Measurements from ENCODE around the gene PYGO2.
A peak's percentile ranks its signal among the peaks of the same experiment; 100 is the strongest.
"Not testable (repeated sequence)": the region's sequence is repeated elsewhere in the genome, so short reads cannot be mapped to it uniquely, and the experiment has no call there.

Gene PYGO2

DNA sequence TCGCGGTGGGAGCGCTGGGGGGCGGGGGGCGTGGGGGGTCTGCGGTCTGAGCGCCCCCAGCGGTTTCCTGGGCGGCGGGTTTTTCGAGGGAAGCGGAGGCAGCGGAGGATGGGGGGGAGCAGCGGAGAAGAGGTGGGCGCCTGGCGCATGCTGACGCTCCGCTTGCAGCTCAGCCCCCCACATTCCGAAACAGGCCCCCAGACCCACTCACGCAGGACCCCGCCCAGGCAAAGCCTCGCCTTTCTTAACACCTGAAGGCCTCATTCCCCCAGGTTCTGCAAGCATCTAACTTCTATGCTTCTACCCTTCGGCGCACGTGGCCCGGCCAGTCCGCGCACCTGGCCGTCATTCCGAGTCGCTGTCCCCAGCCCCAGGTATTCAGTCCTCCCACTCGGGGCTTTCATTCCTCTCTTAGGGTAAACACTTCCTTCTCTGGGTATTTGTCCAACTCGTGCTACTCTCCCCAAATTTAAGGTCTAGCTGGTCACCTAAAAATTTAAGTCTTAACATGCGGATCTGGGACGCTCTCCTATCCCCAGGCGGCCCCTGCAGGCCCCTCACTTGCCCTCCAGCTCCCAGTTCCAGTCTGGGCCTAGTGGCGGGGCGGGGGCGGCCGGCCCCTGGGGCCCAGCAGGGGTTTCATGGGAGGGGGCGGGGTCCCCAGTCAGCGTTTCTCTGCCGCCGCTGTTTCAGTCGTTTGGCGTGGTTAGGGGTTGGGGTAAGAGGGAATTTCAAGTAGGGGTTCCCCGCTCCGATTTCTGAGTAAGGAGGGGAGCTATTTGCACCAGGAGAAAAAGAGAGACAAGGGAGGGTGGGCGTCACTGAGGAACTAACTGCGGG, 38.2 kb upstream of the PYGO2 start:
- DNase-seq (ENCODE audit: low read depth), result peak; percentile 46

DNA sequence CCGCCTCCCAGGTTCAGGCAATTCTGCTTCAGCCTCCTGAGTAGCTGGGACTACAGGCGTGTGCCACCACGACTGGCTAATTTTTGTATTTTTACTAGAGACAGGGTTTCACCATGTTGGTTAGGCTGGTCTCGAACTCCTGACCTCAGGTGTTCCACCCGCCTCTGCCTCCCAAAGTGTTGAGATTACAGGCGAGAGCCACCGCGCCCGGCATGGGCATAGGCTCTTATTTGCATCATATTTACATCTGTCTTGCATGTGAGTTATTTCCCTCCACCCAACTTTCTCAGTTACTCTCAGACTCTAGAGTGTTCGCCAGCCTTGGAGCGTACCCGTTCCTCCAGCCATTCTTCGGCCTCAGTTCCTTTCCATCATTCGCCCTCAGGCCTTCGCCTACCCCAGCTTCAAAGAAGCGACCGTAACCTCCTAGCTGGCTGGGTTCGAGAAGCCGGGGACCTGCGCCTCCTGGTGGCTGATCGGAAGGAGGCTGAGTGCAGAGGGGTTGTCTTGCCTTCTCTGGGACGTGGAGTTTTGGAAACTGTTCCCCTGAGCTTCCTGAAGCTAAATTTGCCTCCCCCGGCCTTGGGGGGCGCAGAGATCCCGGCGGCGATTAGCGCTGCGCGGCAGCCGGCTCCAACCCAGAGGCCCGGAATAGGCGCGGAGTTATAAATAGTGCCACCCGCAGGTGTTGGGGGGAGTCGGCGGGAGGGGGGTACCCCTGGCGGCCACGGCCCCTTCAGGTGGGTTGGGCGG, 37.4 kb upstream of the PYGO2 start:
- DNase-seq (ENCODE audit: low read depth), result peak; percentile 68

DNA sequence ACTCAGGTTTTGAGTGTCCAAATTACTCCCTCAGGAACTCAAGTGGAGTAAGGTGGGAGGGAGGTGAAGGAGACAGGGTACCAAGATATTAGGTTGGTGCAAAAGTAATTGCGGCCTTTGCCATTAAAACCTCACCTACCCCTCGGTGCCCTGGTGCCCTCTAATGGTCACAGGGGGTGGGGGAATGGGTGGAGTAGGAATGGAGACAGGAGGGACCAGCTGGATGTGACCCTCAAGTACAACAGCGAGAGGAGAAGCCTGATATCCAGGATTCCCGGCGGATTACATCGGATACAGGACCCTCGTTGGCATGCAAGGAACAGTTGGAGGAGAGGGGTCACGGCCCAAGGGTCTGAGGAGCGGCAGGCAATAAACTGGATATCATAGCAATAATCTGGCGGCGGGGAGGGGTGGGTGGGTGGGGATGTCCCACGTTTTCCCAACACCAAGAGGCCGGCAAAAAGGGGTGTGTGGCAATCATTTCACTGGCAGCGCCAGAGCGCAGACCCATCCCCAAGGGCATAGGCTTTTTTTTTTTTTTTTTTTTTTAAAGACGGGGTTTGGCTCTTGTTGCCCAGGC, 36.7 kb upstream of the PYGO2 start:
- no peak for DNase-seq (ENCODE audit: low read depth)

DNA sequence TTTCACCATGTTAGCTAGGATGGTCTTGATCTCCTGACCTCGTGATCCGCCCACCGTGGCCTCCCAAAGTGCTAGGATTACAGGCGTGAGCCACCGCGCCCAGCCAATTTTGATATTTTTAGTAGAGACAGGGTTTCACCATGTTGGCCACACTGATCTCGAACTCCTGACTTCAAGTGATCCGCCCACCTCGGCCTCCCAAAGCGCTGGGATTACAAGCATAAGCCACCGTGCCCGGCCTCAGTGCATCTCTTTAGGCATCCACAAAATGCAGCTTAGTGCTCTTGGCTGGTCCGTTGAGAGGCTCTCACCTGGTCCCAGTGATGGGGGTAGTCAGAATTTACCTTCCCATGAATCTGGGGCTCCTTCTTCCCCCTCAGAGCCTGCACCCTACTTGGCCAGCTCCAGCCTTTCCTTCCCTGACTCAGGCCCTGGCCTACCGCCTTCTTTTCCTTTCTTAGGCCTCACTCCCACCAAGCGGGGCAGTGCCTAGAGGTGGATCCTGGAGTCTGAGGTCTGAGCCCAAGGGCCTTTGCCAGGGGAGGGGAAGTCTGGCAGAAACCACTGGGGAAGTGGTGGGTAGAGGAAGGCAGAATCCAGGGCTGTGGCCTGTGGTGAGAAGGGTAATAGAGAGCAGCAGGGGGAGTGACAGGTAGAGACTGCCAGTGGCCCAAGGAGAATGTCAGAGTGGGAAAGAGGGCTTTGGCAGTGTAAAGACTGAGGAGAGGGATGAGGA, 35.6 kb upstream of the PYGO2 start:
- DNase-seq (ENCODE audit: low read depth), result no peak

DNA sequence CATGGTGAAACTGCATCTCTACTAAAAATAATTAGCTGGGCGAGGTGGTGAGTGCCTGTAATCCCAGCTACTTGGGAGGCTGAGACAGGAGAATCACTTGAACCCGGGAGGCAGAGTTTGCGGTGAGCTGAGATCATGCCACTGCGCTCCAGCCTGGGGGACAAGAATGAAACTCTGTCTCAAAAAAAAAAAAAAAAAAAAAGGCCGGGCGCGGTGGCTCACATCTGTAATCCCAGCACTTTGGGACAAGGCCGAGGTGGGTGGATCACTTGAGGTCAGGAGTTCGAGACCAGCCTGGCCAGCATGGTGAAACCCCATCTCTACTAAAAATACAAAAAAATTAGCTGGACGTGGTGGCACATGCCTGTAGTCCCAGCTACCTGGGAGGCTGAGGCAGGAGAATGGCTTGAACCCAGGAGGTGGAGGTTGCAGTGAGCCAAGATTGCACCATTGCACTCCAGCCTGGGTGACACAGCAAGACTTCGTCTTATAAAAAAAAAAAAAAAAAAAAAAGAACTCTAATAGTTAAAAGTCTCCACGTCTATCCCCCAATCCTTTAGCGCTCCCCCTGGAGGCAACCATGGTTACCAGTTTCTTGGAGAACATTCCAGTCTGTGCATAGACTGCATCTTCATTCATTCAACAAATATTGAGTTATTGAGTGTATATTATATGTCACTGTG, 33.9 kb upstream of the PYGO2 start:
- not testable (repeated sequence) for DNase-seq (ENCODE audit: low read depth)

DNA sequence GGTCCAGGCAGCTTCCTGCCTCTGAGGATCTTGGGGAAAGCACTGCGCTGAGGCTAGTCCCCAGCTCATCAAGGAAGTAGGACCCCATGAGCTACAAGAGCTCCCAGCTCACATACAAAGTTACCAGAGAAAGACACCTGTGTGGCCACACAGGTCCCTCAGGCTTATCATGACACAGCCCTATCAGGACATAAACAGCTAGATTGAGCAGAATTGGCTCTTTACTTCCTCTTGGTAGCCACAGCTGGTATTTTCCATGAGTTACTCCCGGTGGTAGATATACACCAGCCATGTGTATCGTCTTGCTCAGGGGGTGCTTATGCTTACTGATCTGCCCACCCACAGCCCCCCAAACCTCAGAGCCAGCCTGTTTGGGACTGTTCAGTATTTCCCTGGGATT, 33.0 kb upstream of the PYGO2 start:
- no peak for DNase-seq (ENCODE audit: low read depth)

DNA sequence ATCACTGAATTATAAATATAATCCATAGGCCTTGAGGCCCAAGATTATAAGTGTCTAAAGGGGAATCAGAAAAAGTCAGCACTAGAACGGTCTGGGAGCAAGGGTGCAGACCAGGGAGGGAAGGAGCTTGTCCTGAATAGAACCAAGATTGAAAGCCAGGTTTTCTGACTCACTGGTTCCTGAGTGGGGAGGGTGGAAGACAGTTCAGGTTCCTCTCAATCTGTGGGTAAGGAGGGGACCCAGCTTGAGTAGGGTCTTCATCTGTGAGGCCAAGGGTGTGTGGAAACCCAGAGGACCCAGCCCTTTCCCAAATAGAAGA, 32.6 kb upstream of the PYGO2 start:
- no peak for DNase-seq (ENCODE audit: low read depth)

DNA sequence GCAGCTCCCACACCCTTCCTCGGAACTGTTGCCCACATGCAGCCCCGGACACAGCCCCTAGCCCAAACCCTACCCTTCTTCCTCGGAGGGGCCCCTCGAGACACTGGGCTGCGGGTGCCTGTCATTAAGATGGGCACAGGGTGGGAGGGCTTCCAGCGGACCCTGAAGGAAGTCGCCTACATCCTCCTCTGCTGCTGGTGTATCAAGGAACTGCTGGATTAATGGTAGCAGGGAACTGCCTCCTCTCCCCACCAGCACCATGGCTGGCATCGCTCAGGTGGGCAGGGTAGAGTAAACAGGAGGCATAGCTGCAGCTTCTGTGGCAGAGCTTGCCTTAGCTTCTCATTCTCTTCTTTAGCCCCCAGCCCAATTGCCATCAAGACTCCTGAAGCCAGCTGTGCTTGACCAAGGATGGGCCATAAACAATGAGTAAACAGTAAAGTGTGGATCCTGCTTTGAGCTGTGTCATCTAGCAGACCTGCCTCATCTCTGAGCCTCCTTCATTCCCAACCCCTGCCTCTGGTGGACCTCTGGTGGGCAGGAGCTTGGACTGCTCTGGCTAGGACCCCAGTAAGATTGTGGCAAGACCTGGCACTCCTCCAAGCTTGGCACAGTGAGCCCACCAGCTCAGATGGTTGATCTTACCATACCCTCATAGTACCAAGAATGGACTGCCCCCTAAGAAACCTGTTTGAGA, 32.1 kb upstream of the PYGO2 start, which contains the start of gene LENEP:
Gene LENEP (plus strand): TSS at position 15 of the 697 bp plus-strand sequence. CDS start 22 bp downstream, at position 37.
- no peak for DNase-seq (ENCODE audit: low read depth)

DNA sequence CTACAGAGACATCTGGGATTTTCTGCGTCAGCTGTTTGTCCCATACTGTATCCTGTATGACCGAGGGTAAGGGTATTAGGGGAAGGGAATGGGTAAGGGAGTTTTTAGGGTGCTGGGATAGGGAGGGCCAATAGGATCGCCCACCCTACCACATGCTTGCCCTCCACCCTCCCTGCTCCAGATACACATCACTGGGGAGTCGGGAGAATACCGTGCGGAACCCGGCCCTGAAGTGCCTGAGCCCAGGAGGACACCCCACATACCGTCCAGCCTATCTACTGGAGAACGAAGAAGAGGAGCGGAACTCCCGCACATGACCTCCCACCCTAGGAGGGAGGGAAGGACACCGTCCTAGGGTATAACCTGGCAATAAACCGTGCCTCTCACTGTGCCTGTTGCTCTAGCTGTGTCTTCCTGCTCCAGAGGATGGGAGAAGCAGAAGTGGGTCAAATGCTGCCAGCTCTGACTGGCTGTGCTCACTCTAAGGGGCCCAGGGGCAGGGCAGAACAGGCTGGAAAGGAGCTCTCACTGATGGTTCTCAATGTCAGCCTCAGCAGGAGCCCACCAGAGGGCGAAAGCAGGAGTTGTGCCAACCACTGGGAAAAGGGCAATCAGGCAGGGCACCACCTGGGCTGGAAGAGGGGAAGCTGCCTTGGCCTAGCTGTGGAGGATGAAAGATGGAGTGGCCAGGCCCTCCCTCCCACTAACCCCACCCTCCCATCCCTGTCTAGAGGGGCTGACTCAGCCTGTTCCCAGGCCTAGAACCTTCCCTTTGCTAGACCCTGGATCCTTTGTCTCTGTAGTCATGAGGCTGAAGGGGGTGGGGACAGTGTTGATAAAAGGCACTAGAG, 31.4 kb upstream of the PYGO2 start:
- DNase-seq (ENCODE audit: low read depth), result no peak

DNA sequence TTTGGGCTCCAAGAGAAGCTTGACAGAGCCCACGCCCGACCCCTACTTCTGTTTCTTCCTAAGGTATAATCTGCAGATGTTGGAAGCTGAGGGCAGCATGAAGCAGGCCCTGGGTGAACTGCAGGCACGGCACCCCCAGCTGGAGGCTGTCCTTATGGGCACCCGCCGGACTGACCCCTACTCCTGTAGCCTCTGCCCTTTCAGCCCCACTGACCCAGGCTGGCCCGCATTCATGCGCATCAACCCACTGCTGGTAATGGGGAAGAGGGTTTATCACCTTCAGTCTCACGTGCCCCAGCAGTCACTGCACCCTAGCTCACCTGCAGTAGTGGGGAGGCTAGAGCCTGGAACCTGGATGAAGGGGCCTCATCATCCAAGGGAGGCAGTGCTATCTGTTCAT, 28.7 kb upstream of the PYGO2 start:
- DNase-seq (ENCODE audit: low read depth), result no peak

DNA sequence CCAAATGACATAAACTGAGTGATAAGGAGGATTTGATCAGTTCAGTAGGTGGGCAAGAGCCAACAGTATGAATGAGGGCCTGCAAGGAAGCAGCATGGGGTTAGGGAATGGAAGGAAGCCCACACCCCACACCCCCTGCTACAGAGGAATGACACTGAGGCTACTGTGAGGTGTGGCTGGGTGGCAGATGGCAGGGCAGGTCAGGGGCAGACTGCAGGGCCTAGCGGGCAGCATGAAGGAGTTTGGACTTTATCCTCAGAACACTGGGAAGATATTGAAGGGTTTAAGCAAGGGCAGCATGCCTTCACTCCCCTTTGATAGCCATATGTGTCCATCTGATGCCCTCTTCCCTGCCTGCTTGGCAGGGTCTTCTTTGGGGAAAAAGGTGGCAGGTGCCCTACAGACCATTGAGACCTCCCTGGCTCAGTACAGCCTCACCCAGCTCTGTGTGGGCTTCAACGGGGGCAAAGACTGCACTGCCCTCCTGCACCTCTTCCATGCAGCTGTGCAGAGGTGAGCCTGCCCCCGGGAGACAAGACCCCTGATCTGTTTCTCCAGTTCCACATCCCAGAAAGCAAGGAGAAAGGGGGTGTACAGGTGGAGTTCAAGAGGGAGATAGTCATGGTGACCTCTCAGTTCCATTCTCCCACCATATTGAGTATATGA, 27.7 kb upstream of the PYGO2 start:
- DNase-seq (ENCODE audit: low read depth), result no peak

DNA sequence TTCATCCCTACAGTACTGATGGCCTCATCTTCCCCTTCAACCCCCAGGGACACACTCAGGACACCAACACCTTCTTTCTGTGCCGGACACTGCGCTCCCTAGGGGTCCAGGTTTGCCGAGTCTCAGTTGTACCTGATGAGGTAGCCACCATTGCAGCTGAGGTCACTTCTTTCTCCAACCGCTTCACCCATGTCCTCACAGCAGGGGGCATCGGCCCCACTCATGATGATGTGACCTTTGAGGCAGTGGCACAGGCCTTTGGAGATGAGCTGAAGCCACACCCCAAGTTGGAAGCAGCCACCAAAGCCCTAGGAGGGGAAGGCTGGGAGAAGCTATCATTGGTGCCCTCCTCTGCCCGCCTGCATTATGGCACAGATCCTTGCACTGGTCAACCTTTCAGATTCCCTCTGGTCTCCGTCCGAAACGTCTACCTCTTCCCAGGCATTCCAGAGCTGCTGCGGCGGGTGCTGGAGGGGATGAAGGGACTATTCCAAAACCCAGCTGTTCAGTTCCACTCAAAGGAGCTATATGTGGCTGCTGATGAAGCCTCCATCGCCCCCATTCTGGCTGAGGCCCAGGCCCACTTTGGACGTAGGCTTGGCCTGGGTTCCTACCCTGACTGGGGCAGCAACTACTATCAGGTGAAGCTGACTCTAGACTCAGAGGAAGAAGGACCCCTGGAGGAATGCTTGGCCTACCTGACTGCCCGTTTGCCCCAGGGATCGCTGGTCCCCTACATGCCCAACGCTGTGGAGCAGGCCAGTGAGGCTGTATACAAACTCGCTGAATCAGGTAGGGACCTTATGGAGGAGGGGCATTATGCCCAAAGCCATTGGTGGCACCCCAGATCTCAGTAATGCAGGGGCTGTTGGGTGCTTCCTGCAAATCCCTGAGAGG, 26.7 kb upstream of the PYGO2 start:
- DNase-seq (ENCODE audit: low read depth), result no peak

DNA sequence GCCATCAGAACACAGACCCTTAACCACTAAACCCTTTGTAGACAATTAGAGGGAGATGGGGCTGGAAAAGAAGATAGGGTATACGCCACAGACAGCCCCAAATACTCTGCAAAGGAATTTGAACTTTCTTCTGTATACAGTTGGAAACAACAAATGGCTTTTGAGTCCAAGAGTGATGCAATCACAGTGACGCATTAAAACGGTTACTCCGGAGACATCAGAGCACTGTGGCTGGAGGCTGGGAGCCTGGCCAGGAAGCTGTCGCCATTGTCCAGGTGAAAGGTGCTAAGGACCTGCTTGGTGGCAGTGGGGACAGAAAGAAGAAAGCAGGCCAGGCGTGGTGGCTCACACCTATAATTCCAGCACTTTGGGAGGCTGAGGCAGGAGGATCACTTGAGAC, 25.7 kb upstream of the PYGO2 start:
- no peak for DNase-seq (ENCODE audit: low read depth)

DNA sequence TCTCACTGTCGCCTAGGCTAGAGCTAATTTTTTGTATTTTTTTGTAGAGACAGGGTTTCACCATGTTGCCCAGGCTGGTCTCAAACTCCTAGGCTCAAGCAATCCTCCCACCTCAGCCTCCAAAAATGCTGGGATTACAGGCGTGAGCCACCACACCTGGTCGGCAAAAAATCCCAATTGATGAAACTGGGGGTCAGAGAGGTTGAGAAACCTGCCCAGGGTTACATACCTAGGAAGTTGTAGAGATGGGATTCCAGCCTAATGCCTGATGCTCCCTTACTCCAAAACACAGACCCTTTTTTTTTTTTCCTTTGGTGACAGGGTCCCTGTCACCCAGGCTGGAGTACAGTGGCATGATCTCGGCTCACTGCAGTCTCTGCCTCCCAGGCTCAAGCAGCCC, 25.2 kb upstream of the PYGO2 start:
- DNase-seq (ENCODE audit: low read depth), result not testable (repeated sequence)

DNA sequence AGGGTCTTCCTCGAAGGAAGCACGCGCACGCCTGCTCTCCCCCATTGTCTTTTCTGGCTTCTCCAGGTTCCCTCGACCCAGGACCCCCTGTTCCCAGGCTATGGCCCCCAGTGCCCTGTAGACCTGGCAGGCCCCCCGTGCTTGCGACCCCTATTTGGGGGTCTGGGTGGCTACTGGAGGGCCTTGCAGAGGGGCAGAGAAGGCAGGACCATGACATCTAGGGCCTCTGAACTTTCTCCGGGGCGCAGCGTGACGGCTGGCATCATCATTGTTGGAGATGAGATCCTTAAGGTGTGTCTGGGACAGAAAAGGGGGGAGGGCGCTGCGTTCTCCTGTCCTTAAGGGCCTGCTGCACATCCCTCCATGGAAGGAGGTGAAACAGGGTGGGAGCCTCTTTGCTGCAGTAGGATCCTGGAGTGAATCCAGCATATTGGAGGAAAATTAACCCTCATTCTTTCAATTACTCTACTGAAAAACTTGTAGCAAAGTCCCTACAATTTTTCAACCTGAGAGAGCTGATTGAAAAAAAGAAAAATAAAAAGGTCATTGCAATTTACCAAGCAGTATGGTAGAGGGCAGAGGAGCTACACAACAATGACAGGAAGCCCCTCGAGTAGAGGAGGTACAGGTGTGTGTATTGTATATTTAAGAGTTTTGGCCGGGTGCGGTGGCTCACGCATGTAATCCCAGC, 22.3 kb upstream of the PYGO2 start:
- DNase-seq (ENCODE audit: low read depth), result no peak

DNA sequence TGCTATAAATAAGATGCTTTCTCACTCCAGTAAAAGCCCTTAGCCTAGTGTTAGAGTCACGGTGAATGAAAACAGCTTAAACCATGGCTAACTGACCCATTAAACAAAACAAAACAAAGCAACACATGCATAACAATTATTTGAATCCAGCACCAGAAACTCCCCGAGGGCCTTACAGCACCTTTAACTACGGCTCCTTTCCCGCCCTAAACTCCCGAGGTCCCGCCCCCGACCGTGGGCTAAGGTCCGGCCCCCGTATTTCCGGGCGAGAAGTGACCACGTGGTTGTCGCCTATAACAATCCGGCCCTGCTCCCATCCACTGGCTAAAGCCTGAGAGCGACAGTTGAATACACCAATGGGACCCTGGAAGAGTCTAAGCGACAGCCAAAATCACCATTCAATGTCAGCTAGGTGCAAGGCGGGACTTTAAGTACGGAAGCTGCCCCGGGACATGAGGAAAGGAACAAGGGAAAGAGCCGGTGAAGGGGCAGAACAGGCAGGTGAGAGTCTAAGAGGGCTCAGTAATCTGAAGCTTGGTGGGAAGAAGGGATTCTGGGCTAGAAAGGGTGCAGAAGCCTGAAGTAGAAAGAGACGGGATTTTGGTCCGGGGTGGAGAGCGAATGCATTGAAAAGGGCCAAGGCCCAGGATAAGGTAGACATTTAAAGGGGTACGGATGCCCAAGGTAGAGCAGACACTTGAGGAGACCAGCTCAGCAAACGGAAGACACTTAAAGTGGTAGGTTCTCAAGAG, 21.5 kb upstream of the PYGO2 start, which contains the start of gene FLAD1:
Gene FLAD1 (plus strand): TSS at position 448 of the 752 bp plus-strand sequence. CDS start 351 bp downstream, outside the sequence.
- peak; percentile 90 for DNase-seq (ENCODE audit: low read depth)

DNA sequence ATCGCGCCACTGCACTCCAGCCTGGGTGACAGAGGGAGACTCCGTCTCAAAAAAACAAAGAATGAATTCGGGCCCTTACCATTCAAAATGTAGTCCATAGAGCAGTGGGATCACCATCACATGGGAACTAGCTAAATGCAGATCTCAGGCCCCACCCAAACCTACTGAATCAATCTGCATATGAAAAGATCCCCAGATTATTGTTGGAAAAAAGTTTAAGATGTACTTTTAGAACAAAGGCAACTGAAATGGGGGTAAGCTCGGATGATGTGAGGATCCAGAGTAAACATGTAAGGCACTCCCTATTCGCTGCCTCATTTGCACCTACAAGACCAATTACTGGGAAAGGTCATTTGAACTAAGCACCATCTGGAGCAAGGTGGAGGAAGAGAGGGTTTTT, 20.8 kb upstream of the PYGO2 start:
- DNase-seq (ENCODE audit: low read depth), result no peak
